ENCODE data around the gene ZXDC.

- TF ChIP-seq CTCF (IDR thresholded peaks at IDR 0.05) (no peak), POLR2AphosphoS5 (IDR thresholded peaks at IDR 0.05) (no peak), POLR2A (IDR thresholded peaks at IDR 0.05) (no peak), EP300 (IDR thresholded peaks at IDR 0.05) (no peak)
These were observed 25.5 kb downstream of the ZXDC start for GRCh38 chr3:126450219-126450618.

Data from gastroesophageal sphincter (tissue), 3 donors.